Effector CD8-positive, alpha-beta T cell (primary cell): Measurements from ENCODE around the gene SPTBN2.
"Not testable (repeated sequence)": the region's sequence is repeated elsewhere in the genome, so short reads cannot be mapped to it uniquely, and the experiment has no call there.

Experiments
- DNase-seq: peaks from one replicate; lab custom pipeline; 2025; lab: John Stamatoyannopoulos, UW

SPTBN2 gene

DNA sequence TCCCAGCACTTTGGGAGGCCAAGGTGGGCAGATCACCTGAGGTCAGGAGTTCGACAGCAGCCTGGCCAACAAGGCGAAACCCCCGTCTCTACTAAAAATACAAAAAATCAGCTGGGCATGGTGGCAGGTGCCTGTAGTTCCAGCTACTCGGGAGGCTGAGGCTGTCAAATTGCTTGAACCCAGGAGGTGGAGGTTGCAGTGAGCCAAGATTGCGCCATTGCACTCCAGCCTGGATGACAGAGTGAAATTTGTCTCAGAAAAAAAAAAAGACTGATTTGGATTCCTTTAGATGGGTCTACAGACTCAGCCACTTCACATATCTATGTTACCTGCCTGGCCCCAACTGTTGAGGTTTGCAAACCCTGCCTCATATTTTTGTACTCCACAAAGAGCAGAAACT lies 4.8 kb downstream of the SPTBN2 start:
- not testable (repeated sequence) for DNase-seq

DNA sequence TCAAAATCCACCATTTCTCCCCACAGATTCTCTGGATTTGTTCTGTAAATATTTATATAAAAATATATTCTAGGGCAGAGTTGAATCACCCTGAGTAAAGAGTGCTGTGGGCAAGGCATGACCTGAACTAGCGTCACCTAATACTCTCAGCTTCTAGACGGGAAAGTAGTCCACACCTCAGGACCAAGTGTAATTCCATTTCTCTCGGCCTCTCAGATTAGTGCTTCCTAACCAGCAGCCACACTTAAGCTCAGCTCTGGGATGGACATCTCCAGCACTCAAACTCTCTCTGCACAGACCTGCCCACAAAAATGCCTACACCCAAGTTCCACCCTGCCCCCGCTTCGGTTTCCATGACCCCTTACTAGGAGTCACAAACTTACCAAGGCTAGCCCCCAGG lies 5.3 kb downstream of the SPTBN2 start:
- DNase-seq: no peak

DNA sequence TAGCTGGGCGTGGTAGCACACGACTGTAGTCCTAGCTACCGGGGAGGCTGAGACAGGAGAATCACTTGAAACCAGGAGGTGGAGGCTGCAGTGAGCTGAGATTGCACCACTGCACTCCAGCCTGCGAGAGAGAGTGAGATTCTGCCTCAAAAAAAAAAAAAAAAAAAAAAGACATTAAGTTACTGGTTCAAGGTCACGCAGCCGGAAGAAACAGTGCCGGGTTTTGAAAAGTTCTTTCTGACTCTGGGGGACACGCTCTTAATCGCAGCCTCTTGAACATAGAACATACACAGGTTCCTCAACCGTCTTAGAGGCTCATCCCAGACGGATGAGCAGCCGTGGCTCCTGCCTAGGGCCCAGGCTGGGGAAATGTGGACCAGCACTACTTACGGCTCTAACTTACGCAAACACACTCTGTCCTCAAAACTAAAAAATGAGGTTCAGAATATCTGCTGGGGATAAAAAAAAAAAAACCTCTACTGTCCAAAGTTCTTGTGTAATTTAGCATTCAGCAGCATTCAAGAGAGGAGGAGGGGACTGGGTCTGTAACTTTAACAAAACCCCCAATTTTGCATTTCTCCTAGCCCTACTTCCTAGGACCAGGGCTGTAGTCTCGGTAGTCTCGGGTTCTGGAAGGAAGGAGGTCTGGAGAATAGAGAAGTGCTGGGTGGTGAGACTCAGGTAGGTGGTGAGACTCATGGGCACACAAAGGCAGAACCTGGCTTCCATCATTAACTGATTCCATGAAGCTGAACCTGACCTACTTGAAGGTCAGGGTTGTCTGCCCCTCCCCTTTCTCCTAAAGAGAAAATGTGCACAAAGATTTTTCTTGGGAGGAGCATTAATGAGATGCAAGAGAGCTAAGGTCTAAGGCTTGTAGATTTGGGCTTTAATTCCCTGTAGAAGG lies 6.0 kb downstream of the SPTBN2 start:
- DNase-seq: no peak

DNA sequence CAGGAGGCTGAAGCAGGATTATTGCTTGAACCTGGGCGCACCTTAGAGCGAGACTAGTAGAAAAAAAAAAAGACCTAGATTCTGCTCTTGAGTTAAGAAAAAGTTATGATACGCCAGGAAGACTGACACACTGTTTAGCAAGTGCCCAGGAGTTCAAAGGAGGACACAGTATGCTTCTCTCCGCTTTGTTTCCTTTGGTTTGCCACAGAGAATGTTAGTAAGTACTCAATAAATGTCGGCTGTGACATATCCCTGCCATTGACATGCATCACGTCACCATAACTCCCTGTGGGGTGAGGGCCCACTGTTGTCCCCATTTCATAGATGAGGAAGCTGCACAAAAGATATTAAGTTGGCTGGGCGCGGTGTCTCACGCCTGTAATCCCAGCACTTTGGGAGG lies 7.1 kb downstream of the SPTBN2 start:
- DNase-seq: no peak

DNA sequence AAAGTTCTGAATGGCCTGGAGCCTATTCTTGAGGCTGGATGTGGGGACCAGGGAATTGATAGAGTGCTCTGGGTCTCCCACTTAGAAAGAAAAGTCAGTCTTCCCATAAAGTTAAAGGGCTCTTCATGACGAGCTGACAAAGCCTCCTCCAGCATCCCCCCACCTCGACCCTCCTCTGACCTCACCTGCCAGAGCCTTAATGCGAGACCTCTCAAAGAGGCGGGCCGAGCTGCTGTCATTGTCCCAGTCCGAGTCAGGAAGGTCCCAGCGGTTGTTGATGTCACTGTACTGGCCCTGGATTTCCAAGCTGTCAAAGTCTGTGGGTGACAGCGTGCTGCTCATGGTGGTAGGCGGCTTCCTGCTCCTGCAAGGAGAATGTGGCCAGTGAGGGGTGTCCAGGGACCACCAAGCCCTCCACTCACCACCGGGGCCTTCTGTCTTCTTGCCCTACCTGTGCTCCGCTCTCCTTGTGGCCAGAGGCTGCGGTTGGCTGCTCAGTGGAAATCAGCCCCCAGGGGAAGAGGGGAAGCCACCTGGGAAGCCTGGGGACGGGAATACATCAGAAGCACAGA lies 8.0 kb downstream of the SPTBN2 start:
- no peak for DNase-seq

DNA sequence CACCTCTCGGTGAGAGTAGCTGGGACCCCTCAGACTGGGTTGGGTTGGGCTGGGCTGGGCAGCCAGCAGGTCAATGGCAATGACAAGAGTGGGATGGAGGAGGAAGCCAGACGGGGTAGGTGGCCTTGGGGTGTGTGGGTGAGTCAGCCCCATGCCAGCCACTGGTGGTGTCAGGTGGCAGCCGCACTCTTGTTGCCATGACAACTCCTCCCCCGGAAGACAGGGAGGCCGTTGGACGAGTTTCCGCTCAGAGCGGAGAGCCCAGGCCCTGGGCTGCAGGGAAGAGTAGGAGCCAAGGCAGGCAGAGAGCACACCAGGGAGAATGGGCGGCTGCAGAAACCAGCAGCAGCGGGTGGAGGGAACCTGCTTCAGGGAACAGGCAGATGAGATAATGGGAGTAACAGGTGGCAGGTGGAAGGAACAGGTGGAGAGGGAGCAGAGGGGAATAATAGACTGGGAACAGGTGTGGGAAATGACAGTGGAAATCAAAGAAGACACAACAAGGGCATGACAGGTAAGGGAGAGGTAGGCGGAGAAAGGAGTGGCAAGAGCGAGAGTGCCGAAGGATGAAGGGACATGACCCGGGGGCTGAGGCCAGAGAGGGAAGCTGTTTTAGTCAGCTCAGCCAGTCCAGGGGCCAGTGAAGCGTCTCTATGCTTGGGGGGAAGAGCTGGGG lies 8.7 kb downstream of the SPTBN2 start:
- no peak for DNase-seq

DNA sequence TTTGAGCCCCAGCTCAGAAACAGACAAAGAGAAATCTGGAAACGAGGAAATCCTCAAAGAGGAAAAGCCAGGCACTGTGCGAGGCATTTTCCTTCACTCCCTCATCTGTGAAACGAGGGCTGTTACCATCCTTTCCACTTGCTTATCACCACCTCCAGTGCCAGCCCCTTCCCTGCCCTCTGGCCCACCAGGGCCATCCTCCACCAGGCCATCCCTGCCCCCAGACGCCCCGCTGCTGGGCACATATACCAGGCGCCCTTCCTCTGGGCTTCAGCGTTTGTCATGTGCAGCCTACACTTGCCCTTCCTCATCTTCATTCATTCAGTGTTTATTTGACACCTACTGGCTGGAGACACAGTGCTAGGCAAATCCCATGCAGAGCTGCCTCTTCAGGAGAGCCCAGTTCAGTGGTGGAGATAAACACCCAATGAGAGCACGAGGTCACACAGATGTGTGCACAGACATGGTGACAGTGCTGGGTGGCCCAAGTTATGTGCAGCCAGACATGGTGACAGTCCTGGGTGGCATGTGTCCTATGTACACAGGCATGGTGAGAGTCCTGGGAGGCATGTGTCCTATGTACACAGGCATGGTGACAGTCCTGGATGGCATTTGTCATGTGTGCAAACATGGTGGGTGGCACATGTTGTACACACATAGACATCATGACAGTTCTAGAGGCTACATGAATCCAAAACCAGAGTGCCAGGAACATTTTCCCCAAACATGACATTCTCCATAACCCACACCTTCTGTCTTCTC lies 9.7 kb downstream of the SPTBN2 start:
- DNase-seq: no peak

DNA sequence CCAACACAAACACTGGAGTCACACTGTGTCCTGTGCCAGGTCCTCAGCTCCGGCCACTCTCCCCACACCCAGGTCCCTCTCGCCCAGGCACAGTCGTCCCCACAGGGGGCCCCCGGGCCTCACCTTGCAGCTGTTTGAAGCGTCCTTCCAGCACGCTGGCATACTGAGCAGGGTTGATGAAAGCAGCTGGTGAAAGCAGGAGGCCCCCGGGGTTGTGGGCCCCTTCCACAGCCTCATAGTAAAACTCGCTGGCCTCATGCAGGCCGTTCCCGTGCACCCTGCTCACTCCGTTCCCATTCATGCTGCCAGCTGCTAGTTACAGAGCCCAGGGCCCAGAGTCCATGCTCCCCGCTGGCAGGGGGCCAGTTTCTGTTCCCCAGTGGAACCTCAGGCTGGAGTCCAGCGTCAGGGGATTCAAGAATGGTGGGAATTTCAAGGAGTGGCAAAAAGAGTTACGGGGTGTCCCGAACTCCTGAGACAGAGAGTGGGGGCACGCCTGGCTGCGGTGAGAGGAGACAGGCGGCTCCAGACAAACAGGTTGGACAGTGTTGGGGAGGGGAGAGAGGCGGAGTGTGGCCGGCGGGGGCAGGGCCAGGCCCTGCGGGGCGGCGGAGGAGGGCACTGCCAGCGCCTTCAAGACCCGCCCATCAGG lies 10.6 kb downstream of the SPTBN2 start:
- DNase-seq: no peak

DNA sequence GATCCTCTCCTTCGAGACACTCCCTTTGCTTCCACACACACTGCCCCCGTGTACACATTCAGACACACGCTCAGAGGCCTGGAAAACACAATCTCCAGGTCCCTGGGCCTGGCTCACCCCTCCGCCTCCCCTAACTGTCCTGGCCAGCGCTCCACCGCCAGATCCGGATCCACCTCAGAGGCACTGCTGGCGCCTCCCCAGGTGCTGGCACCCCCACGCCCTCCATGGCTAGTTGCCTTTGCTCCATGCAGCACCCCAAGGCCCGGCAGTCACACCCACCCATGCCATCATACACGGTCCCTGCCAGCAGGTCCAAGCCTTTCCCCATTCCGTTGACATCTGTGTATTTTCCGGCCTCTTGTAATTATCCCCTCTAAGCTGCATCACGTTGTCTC lies 11.1 kb downstream of the SPTBN2 start:
- DNase-seq: no peak

DNA sequence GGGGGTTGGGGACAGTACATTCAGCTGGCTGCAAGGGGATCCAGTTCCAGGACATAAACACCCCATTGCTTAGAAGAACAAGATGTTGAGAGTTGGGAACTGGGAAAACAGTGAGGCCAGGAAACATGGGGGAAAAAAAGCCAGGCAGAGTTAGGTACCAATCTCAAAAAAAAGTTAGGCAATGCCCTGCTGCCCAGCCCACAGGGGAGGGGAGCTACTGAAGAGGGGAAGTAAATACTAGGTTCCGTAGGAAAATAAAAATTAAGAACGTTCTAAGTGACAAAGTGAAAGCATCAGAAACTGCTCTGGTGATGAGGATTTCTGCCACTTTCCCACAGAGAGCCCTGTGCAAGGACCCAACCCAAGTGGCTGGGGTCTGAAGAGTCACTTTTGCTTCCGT lies 12.0 kb downstream of the SPTBN2 start:
- no peak for DNase-seq

DNA sequence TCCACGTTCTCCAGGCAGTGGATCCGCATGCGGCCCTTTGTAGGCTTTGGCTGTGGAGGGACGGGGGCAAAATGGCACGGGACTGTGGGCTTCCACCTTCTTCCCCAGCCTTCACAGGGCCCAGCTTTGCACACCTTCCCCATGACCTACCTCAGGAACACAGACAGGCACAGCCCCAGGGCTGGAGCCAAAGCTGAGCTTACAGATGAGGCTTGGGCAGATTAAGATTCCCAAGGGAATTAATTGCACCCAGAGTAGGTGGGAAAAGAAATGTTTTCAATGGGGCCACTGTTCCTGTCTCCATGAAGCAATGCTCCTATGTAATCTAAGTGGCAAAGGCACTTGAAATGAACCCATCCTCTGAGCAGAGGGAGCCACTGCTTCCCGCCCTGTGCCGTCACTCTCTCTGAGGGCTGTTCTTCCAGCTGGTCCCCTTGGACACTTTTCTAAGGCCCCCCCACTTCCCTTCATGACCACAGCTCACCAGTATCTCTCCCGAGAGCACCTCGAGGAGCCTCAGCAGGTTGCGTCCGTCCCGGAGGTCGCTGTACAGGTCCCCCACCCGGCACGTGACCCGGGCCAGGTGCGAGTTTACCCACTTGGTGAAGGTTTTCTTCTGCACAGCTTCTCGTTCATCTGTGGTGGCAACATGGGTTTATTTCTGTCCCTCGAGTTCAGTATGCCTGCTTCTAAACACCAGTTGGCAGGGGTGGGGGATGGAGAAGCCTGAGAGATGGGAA lies 13.5 kb downstream of the SPTBN2 start:
- DNase-seq: no peak

DNA sequence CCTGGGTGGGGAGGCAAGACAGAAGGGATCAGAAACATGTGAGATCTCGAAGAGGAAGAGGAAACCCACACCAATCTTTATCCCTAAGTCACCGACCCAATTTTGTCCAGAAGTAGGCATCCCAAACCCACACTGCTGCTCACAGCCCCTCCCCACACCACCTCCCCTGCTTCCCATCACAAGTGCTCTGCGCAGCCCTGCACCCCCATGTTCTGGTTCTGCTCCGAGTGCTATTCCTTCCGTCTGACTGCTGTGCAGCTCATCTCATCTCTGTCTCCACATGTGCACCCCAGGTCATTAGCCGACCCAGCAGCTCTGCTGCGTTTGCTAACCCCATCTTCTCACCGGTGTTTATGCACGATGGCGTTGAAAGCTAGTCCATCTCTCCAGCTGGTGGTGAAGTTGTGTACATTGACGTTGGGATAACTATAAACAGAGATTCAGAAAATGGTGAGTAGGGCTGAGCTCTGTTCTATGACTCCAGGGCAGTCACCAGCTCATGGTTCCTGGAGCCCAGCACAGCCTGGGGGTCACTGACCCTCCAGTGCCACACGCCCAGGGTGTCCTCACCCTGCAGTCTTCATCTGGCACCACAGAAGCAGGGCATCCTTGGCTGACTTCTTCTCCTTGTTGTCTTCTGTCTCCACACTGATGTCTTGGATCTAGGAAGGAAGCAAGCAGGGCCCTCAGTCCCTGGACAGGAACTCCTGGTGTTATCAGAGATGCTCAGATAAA lies 15.1 kb downstream of the SPTBN2 start:
- DNase-seq: no peak

DNA sequence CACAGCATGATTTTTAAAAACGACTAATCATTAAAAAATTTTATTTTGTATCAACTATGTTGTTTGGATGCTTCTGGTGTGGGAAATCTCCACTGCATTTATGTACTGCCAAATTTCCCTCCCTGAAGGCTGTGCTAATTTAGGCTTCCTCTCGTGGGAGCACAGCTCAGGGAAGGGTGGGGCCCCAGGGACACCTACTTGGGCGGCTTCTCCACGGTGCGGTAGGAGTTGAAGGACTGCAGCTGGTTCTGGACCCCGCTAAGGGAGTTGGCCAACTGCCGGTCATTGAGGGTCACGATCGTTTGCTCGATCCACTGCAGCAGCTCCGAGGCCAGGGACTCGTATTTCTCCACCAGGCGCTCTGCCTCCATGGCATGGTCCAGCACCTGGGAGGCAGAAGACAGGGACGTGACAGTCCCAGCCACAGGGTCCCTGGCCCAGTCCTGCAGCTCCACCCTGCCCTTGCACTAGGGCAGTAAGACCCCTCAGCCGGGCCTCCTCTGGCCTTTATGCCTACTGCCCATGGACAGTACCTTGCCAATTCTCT lies 18.6 kb downstream of the SPTBN2 start:
- DNase-seq: no peak

DNA sequence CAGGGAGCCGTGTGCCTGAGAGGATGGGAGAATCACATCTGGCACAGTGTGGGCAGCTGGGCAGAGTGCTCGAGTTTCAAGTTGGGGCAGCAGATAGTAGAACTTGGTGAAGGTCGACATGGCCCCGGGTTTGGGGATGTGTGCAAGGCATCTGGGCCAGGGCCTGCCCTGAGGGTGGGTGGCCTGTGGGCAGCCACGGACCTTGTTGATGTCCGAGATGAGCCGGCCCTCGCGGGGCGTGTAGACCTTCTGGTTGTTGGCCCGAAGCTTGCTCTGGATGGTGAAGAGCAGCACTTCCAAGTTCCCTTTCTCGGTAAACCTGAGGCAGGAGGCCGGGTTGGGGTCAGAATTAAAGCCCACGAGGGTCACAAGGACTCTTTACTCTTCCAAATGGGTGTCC lies 20.3 kb downstream of the SPTBN2 start:
- DNase-seq: no peak

DNA sequence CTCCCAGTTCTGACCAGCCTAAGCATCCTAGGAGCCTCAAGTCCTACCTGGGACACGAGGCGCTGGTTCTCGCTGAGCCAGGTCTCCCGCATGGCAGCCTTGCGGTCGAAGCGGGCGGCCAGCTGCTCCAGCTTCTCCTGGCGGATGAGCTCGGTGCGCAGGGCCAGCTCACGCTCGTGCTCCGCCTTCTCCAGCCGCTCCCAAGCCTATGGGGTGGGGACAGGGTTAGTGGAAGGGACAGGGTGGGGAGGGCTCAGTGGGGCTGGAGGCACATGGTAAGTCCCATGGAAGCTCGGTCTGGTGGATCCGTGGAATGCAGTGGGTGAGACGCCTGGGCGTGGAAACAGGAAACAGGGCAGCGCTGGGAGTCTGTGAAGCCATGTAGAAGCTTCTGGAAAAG lies 20.9 kb downstream of the SPTBN2 start:
- DNase-seq: no peak

DNA sequence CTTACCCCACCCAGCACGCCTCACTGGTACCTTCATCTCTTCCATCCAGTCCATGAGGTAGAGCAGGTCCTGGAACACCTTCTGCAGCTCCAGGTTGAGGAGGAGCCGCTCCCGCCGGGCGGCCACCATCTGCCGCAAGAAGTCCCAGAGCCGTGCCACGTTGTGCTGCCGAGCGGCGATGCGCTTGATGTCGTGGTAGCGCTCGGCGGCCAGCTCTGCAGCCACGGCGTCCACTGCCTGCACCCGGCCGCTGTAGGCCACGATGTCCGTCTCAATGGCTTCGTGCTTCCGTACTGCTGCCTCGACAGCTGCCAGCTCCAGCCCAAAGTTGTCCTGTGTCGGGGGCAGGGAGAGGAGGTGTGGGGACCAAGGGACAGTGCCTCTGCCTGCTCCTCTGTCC lies 21.5 kb downstream of the SPTBN2 start:
- DNase-seq: no peak

DNA sequence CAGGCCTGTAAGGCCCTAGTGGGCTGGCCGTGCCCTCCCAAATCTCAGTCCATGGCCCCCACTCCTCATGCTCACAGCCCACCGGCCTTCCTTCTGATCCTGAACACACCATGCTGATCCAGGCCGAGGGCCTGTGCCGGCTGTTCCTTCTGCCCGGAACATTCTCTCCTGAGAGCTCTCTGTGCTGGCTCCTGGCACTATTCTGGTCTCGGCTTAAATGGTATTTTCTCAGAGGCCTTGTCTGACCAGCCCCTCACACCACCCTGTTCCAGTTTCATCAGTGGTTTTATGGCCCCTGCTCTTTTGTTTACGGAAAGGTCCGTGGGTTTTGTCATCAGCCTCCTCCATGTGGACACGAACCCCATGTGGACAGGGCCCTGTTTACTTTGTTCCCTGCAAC lies 22.0 kb downstream of the SPTBN2 start:
- DNase-seq: no peak

DNA sequence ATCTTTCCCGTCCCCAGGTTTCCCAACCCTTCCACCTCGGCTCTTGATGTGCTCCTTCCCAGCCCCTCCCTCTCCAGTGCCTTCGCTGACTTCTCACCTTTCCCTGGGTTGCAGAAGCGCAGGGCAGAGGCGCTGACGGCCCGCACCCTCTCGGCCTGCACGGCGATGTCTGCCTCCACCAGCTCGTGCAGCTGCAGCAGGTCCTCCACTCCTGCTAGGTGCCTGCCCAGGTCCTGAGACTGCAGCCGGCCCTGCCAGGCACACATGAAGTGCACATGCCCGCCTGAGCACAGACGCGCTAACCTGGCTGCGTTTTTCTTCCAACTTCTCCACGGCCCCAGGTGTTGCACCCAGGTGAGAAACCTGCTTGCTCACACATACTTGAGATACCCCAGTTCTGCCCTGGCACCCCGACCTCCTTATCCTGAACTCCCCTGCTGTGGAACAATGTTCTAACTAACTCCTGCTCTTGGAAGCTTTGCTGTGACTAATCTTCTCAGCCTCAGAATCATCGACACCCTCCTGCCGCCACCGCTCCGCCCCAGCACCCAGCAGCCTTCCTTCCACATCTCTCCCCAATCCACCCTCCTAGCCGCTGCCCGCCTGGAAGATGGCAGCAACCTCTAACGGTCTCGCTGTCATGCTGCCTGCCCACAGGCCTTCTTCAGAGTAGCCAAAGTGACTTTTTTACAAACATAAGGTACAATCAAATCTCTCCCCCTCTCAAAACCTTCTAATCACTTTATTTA lies 23.3 kb downstream of the SPTBN2 start:
- no peak for DNase-seq

DNA sequence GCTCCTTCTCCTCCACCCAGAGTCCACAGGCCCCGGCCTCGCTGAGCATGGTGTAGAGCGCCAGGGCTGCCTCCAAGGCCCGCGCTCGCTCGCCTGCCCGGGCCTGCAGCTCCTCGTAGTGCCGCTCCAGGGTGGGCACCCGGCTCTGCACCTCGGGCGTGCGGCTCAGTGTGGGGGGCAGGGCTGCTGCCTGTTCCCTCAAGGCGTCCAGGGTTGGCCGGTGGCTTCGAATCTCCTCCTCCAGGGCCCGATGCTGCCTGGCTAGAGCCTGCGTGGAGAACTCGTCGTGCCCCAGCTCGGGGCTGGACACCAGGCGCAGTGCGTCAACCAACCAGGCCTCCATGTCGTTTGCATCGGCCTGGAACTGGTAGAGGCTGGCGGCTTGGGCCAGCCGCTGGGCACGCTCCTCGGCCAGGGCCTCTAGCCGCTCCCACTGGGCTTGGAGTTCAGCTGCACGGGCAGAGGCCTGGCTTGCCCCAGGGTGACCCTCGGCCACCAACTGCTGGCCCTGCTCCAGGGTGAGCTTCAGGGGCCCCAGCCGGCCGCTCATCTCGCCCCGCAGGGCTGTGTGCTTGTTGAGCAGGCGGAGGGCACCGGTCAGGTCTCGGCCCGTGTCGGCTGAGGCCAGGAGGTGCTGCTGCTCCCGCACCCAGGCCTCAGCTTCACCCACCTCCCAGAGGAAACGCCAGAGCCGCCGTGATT lies 24.2 kb downstream of the SPTBN2 start:
- no peak for DNase-seq
